DLD1 (cell line): Measurements from ENCODE around the gene ERGIC1.
"Not testable (repeated sequence)": the region's sequence is repeated elsewhere in the genome, so short reads cannot be mapped to it uniquely, and the experiment has no call there.

ENCODE experiments used
- in situ Hi-C: cut with HindIII; loops from 2 replicates; pipeline ENCODE4 v1.10.0; 2017; ENCODE audit warnings: low sequenced_read_pairs

Gene ERGIC1

DNA sequence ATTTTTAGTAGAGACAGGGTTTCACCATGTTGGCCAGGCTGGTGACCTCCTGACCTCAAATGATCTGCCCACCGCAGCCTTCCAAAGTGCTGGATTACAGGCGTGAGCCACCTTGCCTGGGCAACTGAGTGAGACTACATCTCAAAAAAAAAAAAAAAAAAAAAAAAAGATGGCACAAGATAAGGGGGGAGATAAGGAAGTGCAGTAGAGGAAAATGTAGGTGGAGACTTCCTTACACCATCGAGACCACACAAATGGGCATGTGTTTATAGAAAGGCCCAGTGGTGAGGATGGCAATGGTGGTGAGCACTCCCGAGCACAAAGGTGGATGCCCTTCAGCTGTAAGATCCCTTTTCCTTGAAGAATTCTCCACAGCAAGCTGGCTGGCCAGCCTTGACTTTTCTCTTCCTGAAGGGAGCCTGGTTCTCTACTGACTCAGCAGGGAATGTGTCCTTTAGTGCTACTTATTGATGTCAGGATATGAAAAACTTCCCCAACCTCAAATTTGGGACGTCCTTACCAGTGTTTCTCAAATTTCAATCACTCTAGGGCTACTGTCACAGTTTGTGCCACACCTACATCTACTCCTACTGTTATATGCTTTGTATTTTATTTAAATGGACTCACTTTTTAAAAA lies 28.2 kb downstream of the ERGIC1 start:
- in situ Hi-C loops, result no loop called here

DNA sequence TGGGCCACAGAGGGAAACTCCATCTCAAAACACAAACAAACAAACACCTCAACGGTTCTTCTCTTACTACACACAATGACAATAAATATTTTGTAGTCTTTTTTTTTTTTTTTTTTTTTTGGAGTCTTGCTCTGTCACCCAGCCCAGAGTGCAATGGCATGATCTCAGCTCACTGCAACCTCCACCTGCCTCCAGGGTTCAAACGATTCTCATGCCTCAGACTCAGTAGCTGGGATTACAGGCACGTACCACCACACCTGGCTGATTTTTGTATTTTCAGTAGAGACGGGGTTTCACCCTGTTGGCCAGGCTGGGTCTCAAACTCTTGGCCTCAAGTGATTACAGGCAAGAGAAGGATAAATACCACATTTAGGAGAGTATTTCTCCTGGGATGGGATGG lies 30.1 kb downstream of the ERGIC1 start:
- in situ Hi-C loops, result not testable (repeated sequence)

DNA sequence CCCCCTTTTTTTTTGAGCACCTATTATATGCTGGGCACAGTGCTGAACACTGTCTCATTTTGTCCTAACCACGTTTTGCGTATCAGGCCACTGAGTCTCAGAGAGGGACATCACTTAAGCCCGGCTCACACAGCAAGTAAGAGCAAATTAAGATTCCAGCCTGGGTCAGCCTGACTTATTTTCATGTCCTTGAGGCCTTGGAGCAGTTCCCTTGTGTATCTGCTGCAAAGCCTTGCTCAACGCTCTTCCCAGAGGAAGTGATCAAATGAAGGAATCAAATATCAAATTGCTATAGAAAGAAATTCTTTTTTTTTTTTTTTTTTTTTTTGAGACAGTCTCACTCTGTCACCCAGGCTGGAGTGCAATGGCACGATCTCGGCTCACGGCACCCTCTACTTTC lies 30.7 kb downstream of the ERGIC1 start:
- in situ Hi-C loops, result no loop called here

DNA sequence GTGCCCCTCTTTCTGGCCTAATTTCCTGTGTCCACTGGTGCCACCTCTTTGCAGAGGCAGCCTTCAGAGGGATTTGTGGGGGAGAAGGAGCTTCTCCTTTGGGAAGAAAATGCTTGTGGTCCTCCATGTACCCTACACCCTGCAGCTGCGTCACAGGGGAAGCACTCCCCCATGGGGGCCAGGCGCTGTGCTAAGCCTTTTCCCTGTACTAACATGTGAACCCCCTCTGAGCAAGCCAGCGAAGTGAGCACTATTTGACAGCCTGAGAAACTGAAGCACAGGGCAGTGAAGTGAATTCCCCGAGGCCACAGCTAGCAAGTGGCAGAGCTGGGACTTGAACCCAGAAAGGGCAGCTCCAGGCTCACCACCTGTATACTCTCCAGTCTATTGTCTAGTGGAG lies 32.3 kb downstream of the ERGIC1 start:
- in situ Hi-C loops, result no loop called here

DNA sequence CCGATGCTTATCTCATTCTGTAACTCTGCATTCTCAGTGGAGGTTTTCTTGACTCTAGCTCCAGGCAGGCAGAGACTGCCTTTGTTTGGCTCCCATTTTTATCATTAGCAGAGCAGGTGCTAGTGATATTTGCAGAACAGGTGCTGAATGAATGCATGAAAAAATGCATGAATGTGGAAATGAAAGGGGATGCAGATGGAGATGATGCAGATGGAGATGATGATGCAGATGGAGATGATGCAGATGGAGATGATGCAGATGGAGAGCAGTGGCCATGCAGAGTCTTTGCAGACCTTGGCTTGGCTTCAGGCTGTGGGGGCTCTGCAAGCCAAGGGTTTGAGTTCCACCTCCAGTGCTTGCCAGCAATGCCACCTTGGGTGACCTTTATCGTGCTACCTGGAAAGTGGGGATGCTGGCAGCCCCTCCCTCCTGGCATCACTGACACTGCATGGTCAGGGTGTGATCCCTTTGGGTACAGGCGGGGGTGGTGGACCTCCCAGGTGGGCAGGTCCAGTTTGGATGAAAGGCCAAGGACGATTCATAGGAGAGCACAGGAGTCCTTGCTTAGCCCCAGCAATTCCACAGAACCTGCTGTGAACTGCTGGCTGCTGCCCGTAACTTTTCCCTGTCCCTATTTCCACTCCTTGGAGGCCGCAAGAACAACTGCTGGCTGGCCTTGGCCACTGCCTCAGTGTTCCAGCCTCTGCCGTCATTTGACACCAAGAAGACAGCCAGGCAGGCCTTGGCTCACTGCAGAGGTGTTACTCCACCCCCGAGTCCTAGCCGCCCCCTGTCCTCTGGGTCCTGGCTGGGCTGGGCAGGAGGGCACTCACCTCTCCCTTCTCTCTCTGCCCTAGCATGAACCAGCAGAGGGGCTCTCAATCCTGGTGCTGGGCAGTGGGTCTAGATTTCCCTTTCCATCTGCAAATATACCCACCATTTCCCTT lies 33.0 kb downstream of the ERGIC1 start:
- in situ Hi-C loops, result no loop called here

DNA sequence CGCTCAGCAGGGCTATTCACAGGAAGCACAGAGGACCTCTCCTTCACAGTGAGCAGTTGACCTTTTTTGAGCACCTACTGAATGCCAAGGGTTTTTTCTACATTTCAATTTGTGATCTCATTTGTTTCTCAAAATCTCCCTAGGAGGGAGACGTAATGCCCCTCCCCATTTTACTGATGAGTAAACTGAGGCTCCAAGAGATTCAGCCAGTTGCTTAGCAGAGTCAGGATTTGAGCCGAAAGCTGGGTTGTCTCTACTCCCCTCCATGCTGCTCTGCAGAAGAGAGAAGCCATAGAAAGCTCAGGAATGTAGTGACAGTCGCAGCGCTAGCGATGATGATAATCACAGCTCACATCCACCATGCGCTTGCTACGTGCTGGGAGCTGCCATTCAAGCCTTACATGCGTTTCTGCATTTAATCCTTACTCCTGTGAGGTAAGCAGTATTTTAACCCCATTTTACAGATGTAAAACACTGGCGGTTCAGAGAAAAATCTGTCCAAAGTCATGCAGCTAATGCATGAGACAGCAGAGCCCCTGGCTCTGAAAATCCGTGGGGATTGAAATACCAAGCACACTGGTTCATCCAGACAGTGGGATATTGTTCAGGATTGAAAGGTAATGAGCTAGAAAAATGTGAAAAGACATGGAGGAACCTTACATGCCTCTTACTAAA lies 33.8 kb downstream of the ERGIC1 start:
- in situ Hi-C loops, result no loop called here

DNA sequence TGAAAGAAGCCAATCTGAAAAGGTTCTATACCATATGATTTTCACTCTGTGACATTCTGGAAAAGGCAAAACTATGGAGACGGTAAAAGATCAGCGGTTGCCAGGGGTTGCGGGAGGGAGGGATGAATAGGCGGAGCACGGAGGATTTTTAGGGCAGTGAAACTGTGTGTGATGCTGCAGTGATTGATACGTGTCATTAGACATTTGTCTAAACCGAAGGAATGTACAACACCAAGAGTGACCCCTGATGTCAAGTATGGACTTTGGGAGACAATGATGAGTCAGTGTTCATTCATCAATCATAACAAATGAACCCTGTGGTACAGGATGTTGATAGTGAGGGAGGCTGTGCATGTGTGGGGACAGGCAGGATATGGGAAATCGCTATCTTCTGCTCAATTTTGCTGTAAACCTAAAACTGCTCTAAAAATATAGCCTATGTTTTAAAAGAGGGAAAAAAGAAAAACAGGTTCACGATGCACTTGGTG lies 34.4 kb downstream of the ERGIC1 start:
- in situ Hi-C loops, result no loop called here

DNA sequence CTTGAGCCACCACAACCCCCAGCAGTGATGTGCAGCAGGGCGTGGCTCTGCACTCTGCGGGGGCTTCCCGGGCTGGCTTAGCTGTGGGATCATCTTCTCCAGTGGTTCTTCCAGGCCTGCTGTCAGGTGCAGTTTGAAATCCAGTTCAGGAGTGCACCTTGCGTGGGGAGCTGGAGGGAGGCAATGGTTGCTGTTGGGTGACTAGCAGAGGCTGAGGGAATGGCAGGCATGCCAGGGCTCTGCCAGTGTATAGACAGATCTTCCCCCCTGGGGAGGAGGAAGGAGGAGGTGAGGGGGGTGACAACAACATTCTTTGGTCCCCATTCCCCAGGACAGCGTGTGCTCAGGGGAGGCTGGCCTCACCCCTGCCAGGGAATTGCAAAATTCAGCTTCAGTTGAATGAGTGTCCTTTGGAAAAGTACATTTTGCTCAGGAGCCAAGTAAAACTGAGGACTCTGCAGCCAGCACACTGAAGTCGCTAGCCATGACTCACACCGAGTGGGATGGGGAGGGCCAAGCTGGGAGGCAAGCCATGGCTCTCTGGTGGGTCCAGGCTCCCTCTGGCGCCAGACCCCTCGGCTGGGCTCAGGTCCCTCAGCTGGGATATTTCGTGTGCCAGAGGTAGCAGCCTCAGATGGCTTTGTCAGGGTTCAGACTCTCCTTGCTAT lies 35.0 kb downstream of the ERGIC1 start:
- in situ Hi-C loops, result no loop called here

DNA sequence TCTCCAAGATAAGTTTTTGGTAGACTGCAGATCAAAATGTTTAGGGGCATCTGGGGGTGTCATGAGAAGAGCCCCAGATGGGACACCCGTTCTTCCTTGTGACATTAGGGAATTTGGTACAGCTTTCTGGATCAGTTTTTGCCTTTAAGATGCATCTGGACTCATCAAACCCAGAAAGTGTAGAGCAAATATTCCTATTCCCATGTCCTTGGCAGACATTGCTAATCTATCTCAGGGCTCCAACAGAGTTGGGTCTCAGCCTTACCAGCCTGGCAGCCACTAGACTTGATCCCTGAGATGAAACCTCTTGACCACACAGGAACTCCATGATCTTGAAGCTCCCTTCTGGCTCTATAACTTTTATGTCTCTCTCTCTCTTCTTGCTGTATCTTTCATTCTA lies 35.6 kb downstream of the ERGIC1 start:
- in situ Hi-C loops, result no loop called here

DNA sequence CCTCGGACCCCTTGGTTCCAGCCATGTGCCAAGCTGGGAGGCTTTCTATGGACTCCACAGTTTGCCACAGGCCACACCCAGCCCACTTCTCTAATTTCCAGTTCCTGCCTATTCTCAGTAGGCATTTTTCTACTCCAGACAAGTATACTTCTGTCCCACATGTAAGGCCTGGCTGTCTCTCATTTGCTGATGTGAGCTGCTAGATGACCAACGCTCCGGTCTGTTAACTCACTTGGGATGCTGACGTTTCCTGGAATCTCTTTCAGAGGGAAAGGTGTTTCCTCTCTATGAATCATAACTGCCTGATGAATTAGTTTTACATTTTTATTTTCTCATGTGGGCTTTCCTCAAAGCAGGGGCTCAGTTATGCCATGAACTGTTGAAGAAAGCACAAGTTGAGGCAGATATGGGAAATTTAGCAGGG lies 36.3 kb downstream of the ERGIC1 start:
- in situ Hi-C loops, result no loop called here

DNA sequence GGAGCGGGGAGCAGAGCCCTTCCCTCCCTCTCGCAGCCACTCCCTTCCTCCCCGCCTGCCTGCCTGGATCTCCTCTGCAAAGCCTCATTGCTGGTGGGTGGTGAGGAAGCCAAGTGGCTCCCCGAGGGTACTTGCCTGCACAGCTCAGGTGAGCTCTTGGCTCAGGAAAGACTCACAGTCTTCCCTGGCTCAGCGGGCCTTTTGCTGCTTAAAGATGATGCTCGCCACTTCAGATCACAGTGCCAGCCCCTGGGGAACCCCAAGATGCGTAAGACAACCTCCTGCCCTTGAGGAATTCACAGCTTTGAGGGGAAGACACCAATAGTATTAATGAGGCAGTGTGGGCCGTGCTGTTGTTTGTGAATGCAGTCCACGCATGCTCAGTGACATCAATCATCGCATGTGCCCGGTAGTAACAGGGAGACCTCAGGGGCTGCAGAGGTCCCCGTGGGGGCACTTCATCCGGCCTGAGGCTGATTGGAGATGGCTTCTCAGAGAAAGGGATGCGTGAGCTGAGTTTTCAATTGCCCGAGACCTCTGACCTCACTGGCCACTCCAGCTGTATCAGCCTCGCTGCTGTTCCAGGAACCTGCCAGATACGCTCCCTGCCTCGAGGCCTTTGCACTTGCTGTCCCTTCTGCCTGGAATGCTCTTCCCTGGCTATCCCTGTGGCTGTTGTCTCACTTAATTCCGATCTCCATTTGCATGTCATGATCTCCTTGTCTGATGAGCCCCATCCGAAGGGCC lies 36.8 kb downstream of the ERGIC1 start:
- in situ Hi-C loops, result no loop called here

DNA sequence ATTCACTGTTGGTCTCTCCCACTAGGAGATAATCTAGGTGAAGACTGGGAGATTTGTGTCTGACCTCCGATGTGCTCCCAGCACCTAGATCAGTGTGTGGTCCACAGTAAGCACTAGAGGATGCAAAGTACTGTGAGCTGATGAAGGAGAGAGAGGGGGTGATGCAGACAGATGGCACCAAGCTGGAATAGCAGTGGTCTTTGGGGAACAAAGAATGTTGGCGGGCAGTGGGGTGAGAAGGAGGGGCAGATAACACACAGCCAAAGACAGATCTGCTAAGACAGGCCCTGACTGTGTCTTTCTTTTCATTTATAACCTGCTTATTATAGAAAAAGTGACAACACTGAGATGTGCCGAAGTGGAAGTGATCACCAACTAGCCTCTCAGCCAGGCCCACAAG lies 37.5 kb downstream of the ERGIC1 start:
- in situ Hi-C loops, result no loop called here

DNA sequence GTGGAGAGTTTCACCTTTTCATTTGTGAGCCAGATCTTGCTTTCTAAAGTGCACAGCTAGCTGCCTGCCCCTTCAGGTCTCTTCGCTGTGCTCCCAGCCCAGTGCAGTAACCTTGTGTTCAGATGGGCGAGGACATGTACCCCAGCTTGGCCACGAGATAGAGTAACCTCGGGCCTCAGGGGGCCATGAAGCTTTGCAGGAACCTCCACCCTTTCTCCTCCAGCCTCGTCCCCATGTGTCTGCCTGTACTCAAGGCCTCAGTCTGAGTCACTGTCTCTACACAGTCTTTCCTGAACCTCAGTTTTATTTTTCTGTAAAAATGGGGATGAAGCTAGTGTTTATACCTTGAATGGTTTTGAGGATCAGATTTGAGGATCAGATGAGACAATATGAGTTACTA lies 37.9 kb downstream of the ERGIC1 start:
- in situ Hi-C loops, result no loop called here

DNA sequence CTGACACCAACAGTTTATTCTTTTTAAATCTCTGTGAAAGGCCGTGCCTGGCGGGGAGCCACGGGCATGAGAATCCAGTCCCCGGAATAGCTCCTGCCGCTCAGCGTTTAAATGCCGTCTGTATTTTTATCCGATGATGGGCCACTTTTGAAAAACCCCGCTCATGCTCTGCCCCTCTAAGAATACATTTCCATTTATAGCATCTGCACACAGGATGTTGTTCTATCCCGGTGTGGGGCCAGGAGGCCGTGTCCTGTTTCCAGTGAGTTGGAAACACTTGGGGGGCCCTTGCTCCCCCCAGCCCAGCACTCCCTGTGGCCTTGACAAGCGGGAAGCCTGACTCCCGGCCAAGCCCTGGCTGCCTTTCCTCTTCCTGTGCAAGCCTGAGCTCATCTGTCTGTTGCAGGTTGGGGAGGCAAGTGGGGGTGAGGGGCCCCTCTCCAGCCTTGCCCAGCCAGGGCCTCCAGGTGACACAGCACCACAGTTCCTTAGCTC lies 39.0 kb downstream of the ERGIC1 start:
- in situ Hi-C loops, result no loop called here

DNA sequence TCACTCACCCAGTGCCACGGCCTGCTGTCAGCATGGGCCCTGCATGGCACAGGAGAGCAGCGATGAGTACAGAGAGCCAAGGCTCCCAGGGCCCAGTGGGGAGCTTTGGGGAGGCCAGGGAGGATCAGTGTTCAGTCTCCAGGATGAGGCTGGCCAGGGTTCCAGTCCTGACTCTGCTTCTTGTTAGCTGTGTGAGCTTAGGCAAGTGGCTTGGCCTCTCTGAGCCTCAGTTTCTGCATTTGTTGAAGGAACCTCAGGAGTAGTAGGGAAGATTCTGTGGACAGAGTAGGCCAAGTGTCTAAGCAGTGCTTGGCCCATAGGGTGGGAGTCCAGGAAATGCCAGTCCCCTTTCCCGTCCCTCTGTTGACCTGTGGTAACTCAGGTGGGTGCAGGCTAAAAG lies 39.5 kb downstream of the ERGIC1 start:
- in situ Hi-C loops, result no loop called here

DNA sequence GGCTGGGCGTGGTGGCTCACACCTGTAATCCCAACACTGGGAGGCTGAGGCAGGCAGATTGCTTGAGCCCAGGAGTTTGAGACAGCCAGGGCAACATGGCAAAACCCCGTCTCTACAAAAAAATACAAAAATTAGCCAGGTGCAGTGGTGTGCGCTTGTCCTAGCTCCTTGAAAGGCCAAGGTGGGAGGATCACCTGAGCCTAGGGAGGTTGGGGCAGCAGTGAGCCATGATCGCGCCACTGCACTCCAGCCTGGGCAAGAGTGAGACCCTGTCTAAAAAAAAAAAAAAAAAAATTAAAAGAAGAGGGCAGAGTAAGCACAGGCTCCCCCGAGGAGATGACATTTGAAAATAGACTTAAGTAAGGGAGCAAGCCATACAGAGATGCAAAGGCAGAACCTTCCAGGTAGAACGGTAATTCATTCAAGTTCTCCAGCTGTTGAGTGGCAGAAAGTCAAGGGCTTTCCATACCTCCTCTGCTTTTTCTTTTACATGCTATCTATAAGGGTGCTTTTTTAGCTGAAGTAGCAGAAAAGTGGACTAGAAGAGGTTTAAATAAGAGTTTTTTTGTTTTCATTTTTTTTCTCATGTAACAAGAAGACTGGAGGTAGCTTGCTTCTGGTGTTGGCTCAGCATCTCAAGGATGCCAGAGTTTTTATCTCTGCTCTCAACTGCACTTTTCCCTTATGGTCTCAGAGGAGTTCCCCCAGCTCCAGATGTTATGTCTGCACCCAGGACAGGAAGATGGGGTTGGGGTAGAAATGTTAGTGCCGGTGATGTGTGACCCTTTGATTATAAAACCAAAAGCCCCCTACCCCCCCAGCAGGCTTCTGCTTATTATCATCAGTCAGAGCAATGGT lies 40.8 kb downstream of the ERGIC1 start:
- in situ Hi-C loops, result loop anchor here (25.0 kb wide), 1 partner anchor 163 kb away; no protein-coding TSS in a partner anchor

DNA sequence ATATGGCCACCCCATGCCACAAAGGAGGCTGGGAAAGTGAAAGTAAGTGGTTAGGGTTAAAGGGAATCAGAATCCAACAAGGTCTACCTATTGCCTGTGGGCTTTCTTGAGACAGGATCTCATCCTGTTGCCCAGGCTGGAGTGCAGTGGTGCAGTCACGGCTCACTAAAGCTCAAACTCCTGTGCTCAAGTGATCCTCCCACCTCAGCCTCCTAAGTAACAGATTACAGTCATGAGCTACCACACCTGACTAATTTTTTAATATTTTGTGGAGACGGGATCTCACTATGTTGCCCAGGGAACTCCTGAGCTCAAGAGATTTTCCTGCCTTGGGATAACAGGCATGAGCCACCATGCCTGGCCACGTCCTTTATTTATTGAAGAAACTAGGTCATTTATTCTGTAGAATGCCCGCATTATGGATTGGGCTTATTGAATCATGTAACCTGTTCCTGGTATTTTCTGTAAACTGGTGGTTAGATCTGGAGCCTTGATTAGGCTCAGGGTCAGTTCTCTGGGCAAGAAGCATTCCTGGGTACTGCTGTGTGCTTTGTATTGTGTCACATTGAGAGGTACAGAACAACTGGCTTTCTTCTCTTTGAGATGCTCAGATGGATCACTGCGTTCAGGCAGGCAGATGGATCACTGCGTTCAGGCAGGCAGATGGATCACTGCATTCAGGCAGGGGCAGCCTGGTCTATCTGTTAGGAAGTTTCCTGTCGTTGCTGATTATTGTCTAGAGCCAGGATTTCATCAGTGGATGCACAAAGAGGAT lies 41.6 kb downstream of the ERGIC1 start:
- in situ Hi-C loops, result loop anchor here (25.0 kb wide), 1 partner anchor 163 kb away; no protein-coding TSS in a partner anchor

DNA sequence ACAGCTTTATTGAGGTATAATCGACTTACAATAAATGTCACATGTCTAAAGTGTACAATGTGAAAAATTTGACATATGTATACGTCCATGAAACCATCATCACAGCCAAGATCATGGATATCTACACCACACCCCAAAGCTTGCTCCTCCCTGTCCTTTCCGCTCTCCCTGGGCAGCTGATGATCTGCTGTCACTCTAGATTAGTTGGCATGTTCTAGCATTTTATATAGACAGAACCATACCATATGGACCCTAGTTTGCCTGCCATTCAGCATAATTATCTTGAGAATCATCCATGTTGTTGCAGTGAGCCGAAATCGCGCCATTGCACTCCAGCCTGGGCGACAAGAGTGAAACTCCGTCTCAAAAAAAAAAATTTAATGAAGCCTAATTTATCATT lies 42.5 kb downstream of the ERGIC1 start:
- in situ Hi-C loops, result loop anchor here (25.0 kb wide), 1 partner anchor 164 kb away; no protein-coding TSS in a partner anchor
